Trophoblast cell (in vitro differentiated cells and primary cell): ENCODE measurements around the gene RAB3C.
"Not testable (repeated sequence)": the region's sequence is repeated elsewhere in the genome, so short reads cannot be mapped to it uniquely, and the experiment has no call there.

Experiments
- DNase-seq, 2 donors: peaks; one replicate each; pipeline ENCODE4 v3.0.0-alpha.2; 2016
- H2AFZ ChIP-seq: 2 replicates; pipeline ENCODE4 v1.6.1; 2013; ENCODE audit warnings: low read length, moderate library complexity, mild to moderate bottlenecking; ENCODE audit not compliant: insufficient read depth, poor library complexity
- H2AK5ac ChIP-seq: 2 replicates; pipeline ENCODE4 v1.6.1; 2013; ENCODE audit warnings: mild to moderate bottlenecking, low read length
- H2BK120ac ChIP-seq: 2 replicates; pipeline ENCODE4 v1.6.1; 2013; ENCODE audit warnings: low read length, mild to moderate bottlenecking, moderate library complexity; ENCODE audit not compliant: insufficient read depth, poor library complexity
- H2BK12ac ChIP-seq: 2 replicates; pipeline ENCODE4 v1.6.1; 2013; ENCODE audit warnings: mild to moderate bottlenecking, low read length, moderate library complexity
- H2BK5ac ChIP-seq: 2 replicates; pipeline ENCODE4 v1.6.1; 2013; ENCODE audit warnings: low read length, low read depth, moderate library complexity, mild to moderate bottlenecking; ENCODE audit not compliant: poor library complexity
- H3K14ac ChIP-seq: 2 replicates; pipeline ENCODE4 v1.6.1; 2013; ENCODE audit warnings: mild to moderate bottlenecking, low read length
- H3K18ac ChIP-seq: 2 replicates; pipeline ENCODE4 v1.6.1; 2013; ENCODE audit warnings: mild to moderate bottlenecking, low read length
- H3K23ac ChIP-seq: 2 replicates; pipeline ENCODE4 v1.6.1; 2013; ENCODE audit warnings: low read length
- H3K27ac ChIP-seq: 2 replicates; pipeline ENCODE4 v1.5.1; 2013; ENCODE audit warnings: low read depth, mild to moderate bottlenecking, inconsistent platforms, low read length, moderate library complexity
- H3K27me3 ChIP-seq: 2 replicates; pipeline ENCODE4 v1.6.1; 2013; ENCODE audit warnings: inconsistent platforms, mild to moderate bottlenecking, low read length, moderate library complexity; ENCODE audit not compliant: insufficient read depth
- H3K36me3 ChIP-seq, 2 experiments: 1 replicate in 1 of 2; 2 replicates in 1 of 2; pipeline ENCODE4 v1.6.1; 2013; ENCODE audit warnings: low read length in 2 of 2, mild to moderate bottlenecking in 2 of 2, moderate library complexity in 1 of 2; ENCODE audit not compliant: insufficient read depth in 2 of 2, control insufficient read depth in 1 of 2
- H3K4ac ChIP-seq: 2 replicates; pipeline ENCODE4 v1.6.1; 2013; ENCODE audit warnings: low read depth, mild to moderate bottlenecking, low read length, moderate library complexity
- H3K4me1 ChIP-seq, 2 experiments: 1 replicate in 1 of 2; 2 replicates in 1 of 2; pipeline ENCODE4 v1.6.1; 2013; ENCODE audit warnings: low read length in 2 of 2, mild to moderate bottlenecking in 2 of 2, moderate library complexity in 1 of 2; ENCODE audit not compliant: insufficient read depth in 2 of 2, control insufficient read depth in 1 of 2
- H3K4me2 ChIP-seq: 2 replicates; pipeline ENCODE4 v1.6.1; 2013; ENCODE audit warnings: inconsistent platforms, mild to moderate bottlenecking, low read length, moderate library complexity
- H3K4me3 ChIP-seq: 2 replicates; pipeline ENCODE4 v1.5.1; 2013; ENCODE audit warnings: mild to moderate bottlenecking, low read depth, low read length, inconsistent platforms
- H3K79me1 ChIP-seq: one replicate; pipeline ENCODE4 v1.6.1; 2013; ENCODE audit warnings: low read length
- H3K79me2 ChIP-seq: 2 replicates; pipeline ENCODE4 v1.6.1; 2013; ENCODE audit warnings: low read length, mild to moderate bottlenecking; ENCODE audit not compliant: control insufficient read depth, insufficient read depth, poor library complexity
- H3K9ac ChIP-seq: 2 replicates; pipeline ENCODE4 v1.6.1; 2013; ENCODE audit warnings: mild to moderate bottlenecking, low read length
- H3K9me3 ChIP-seq: 2 replicates; pipeline ENCODE4 v1.6.1; 2013; ENCODE audit warnings: low read depth, mild to moderate bottlenecking, control low read depth, inconsistent platforms, low read length; ENCODE audit not compliant: insufficient read depth
- H4K12ac ChIP-seq: 2 replicates; pipeline ENCODE4 v1.6.1; 2013; ENCODE audit warnings: low read depth, mild to moderate bottlenecking, low read length, moderate library complexity
- H4K8ac ChIP-seq: 2 replicates; pipeline ENCODE4 v1.6.1; 2013; ENCODE audit warnings: low read depth, mild to moderate bottlenecking, low read length, moderate library complexity
- H4K91ac ChIP-seq: one replicate; pipeline ENCODE4 v1.6.1; 2013; ENCODE audit warnings: low read depth, mild to moderate bottlenecking, low read length, moderate library complexity
- WGBS: extraction: QIAGEN DNeasy Blood & Tissue Kit; methylation state at CpG from one replicate; pipeline ENCODE4 v1.1.7; 2013; ENCODE audit warnings: missing lambda C conversion rate; ENCODE audit not compliant: insufficient read length, insufficient coverage; ENCODE audit errors: extremely low coverage; 5-methylcytosine and 5-hydroxymethylcytosine counted together

RAB3C gene

DNA sequence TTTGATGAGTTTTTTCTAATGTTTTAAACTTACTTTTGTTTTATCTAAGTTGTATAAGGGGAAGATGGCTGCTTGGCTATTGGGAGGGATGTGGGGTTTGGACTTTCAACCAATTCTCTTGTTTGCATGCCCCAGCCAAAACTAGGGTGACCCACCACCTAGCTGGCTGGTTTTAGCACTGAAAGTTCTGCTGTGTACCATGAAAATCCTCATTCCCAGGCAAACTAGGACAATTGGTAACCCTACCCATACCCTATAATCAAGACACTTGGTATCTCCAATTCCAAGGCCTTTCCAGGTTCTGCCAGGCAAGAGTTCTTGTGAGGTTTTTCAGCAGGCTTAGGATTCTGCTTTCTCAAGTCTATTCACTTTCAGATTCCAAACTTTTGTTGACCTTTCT lies 13.1 kb downstream of the RAB3C start:
- H3K36me3 ChIP-seq: no peaks in the 10 kb centered on the region
- H3K79me2 ChIP-seq: no peaks in the 10 kb centered on the region
- no peaks in the 10 kb centered on the region for H3K9me3 ChIP-seq
- no peak overlapping the region for H4K12ac ChIP-seq
- no peak overlapping the region for H2BK5ac ChIP-seq
- no peak overlapping the region for H3K14ac ChIP-seq
- no peak overlapping the region for H3K4ac ChIP-seq
- no peak overlapping the region for H3K4me3 ChIP-seq
- no peak overlapping the region for H2AK5ac ChIP-seq
- no peaks in the 10 kb centered on the region for H3K27me3 ChIP-seq
- no peak overlapping the region for H2BK120ac ChIP-seq
- no peak for DNase-seq
- H3K9ac ChIP-seq: no peak overlapping the region
- no peaks in the 10 kb centered on the region for H3K4me1 ChIP-seq
- no peak overlapping the region for H3K18ac ChIP-seq
- no peak overlapping the region for H3K27ac ChIP-seq
- no peaks in the 10 kb centered on the region for H3K79me1 ChIP-seq
- H3K23ac ChIP-seq: no peak overlapping the region
- H2BK12ac ChIP-seq: no peak overlapping the region
- H4K8ac ChIP-seq: no peak overlapping the region
- no peak overlapping the region for H4K91ac ChIP-seq
- no peak overlapping the region for H3K4me2 ChIP-seq
- no peak overlapping the region for H2AFZ ChIP-seq

- Histone ChIP-seq H3K4me2 (no peak overlapping the region), H4K91ac (no peak overlapping the region), H3K4me1 (no peaks in the 10 kb centered on the region), H2BK120ac (no peak overlapping the region), H3K36me3 (no peaks in the 10 kb centered on the region), H3K27me3 (no peaks in the 10 kb centered on the region), H3K9ac (no peak overlapping the region), H3K4ac (no peak overlapping the region), H3K4me3 (no peak overlapping the region), H3K79me2 (no peaks in the 10 kb centered on the region), H2AFZ (no peak overlapping the region), H3K23ac (no peak overlapping the region), H3K9me3 (no peaks in the 10 kb centered on the region), H3K14ac (no peak overlapping the region), H4K8ac (no peak overlapping the region), H3K79me1 (no peaks in the 10 kb centered on the region), H4K12ac (no peak overlapping the region), H2BK5ac (no peak overlapping the region), H3K18ac (no peak overlapping the region), H2AK5ac (no peak overlapping the region), H3K27ac (no peak overlapping the region), H2BK12ac (no peak overlapping the region)
- WGBS: no CpG with 5 or more reads among the region's 1 CpG
- DNase-seq: no peak
Measured at GRCh38 chr5:58598440-58598839, 15.6 kb downstream of the RAB3C start.

DNA sequence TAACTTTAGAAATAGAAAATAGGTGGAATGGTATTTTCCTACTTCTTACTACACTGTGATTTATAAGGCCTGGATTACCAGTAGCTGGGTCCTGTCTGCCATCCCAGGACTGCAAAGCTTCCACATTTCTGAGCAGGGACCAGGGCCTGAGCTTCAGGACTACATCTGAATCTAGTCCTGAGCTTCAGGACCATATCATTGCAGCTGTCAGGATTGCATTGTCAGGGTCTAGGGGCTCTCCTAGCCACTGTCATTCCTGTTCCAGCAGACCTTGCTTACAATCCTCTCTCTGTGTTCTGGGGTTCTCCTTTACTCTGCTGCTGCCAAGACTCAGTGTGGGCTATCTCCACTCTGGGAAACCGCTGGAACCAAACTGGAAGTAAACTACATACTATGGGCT lies 16.3 kb downstream of the RAB3C start:
- Histone ChIP-seq H3K9ac (no peak overlapping the region), H3K27me3 (no peaks in the 10 kb centered on the region), H4K12ac (no peak overlapping the region), H2AK5ac (no peak overlapping the region), H3K79me2 (no peaks in the 10 kb centered on the region), H2BK5ac (no peak overlapping the region), H2BK120ac (no peak overlapping the region), H4K91ac (no peak overlapping the region), H2AFZ (no peak overlapping the region), H3K27ac (no peak overlapping the region), H3K4ac (no peak overlapping the region), H3K23ac (no peak overlapping the region), H3K4me2 (no peak overlapping the region), H3K79me1 (no peaks in the 10 kb centered on the region), H4K8ac (no peak overlapping the region), H3K14ac (no peak overlapping the region), H3K18ac (no peak overlapping the region), H3K4me3 (no peak overlapping the region), H3K4me1 (no peaks in the 10 kb centered on the region), H3K36me3 (no peaks in the 10 kb centered on the region), H2BK12ac (no peak overlapping the region), H3K9me3 (peaks cover 2% of the 10 kb centered on the region)
- no peak for DNase-seq
- WGBS: no CpG with 5 or more reads among the region's 1 CpG

- H3K18ac ChIP-seq, H3K9me3 ChIP-seq, H2AFZ ChIP-seq, H2BK120ac ChIP-seq, H3K27me3 ChIP-seq, H3K79me1 ChIP-seq, H3K4ac ChIP-seq, H3K14ac ChIP-seq, H4K12ac ChIP-seq, H4K91ac ChIP-seq, H3K79me2 ChIP-seq, H3K9ac ChIP-seq, H3K4me1 ChIP-seq, H3K36me3 ChIP-seq, DNase-seq, H2BK5ac ChIP-seq, H2AK5ac ChIP-seq, H2BK12ac ChIP-seq, H4K8ac ChIP-seq, H3K4me2 ChIP-seq, H3K23ac ChIP-seq, H3K4me3 ChIP-seq, H3K27ac ChIP-seq: not testable (repeated sequence)
- no CpG with 5 or more reads among the region's 2 CpGs for WGBS
Measured at GRCh38 chr5:58600613-58601012, 17.7 kb downstream of the RAB3C start.

DNA sequence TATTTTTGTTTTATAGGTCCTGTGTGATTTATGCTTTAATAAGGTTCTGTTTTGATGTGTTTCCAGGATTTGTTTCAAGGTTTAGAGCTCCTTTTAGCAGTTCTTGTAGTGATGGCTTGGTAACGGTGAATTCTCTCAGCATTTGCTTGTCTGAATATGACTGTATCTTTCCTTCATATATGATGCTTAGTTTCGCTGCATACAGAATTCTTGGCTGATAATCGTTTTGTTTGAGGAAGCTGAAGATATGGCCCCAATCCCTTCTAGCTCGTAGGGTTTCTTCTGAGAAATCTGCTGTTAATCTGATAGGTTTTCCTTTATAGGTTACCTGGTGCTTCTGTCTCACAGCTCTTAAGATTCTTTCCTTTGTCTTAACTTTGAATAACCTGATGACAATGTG lies 20.0 kb downstream of the RAB3C start:
- H3K18ac ChIP-seq, H4K12ac ChIP-seq, H3K14ac ChIP-seq, DNase-seq, H4K8ac ChIP-seq, H3K27ac ChIP-seq, H3K4ac ChIP-seq, H3K4me1 ChIP-seq, H2AK5ac ChIP-seq, H3K36me3 ChIP-seq, H2AFZ ChIP-seq, H2BK120ac ChIP-seq, H3K27me3 ChIP-seq, H3K4me2 ChIP-seq, H2BK5ac ChIP-seq, H2BK12ac ChIP-seq, H3K9ac ChIP-seq, H4K91ac ChIP-seq, H3K9me3 ChIP-seq, H3K79me1 ChIP-seq, H3K4me3 ChIP-seq, H3K23ac ChIP-seq, H3K79me2 ChIP-seq: not testable (repeated sequence)
- WGBS: no CpG with 5 or more reads among the region's 4 CpGs
